ENCODE data around the gene CD200R1L. TPM values are rescaled to one million over a fixed set of nuclear protein-coding genes. Genes with fewer than 3 reads are reported as not detected.
A peak's percentile ranks its signal among the peaks of the same experiment; 100 is the strongest.

The CD200R1L gene
- total and polyA plus RNA-seq, 11 donors: not detected

- DNase-seq (no peak), ATAC-seq (no peak)
- no peaks in the 10 kb centered on the region for H3K9me3 ChIP-seq
- H3K27ac ChIP-seq: no peak overlapping the region
- no peak overlapping the region for H3K4me3 ChIP-seq
- intact Hi-C loops (cut with DNase I): loop anchor here in 7 of 10 donors (2.0 to 10.0 kb wide), 4 partner anchors 81 to 231 kb away; partner anchors contain the start of gene CD200R1 (in 2 of the 7)
- H3K4me1 ChIP-seq: peaks cover 0 to 49% (median 5%) of the 10 kb centered on the region in 12 donors
- no peak for TF ChIP-seq POLR2A (IDR thresholded peaks at IDR 0.05)
- no peak for TF ChIP-seq CTCF (IDR thresholded peaks at IDR 0.05)
- H3K27me3 ChIP-seq: no peaks in the 10 kb centered on the region
- H3K36me3 ChIP-seq: no peaks in the 10 kb centered on the region
Measured at GRCh38 chr3:112815981-112816380, 30.7 kb downstream of the CD200R1L start.

GRCh38 chr3:112814266-112814665 is 32.4 kb downstream of the CD200R1L start:
- Histone ChIP-seq H3K27ac (peak overlapping the region in 2 of 12 donors; percentile 62 to 81), H3K4me1 (peaks cover 0 to 49% (median 5%) of the 10 kb centered on the region in 12 donors)

GRCh38 chr3:112813723-112814171 is 32.9 kb downstream of the CD200R1L start:
- no peaks in the 10 kb centered on the region for H3K9me3 ChIP-seq
- intact Hi-C loops (cut with DNase I): loop anchor here (1.0 to 10.0 kb wide), 9 partner anchors 76 to 231 kb away; partner anchors contain the start of genes CCDC80 (in 4 of the 10) and CD200R1 (in 2 of the 10)
- WGBS, 4 donors: 22 to 32% (median 27%) methylated on average over 2 of the region's 2 CpGs
- ATAC-seq: peak in 3 of 4 donors; percentile 5 to 62 (median 40)
- no peak for TF ChIP-seq POLR2A (IDR thresholded peaks at IDR 0.05)
- no peak for TF ChIP-seq CTCF (IDR thresholded peaks at IDR 0.05)
- peaks cover 0 to 47% (median 5%) of the 10 kb centered on the region in 12 donors for H3K4me1 ChIP-seq
- DNase-seq: peak in 2 of 5 donors; percentile 20 to 43
- no peaks in the 10 kb centered on the region for H3K36me3 ChIP-seq
- H3K27ac ChIP-seq: peak overlapping the region in 6 of 12 donors; percentile 22 to 81 (median 44)
- no peak overlapping the region for H3K4me3 ChIP-seq
- peaks cover 0 to 5% (median 0%) of the 10 kb centered on the region in 9 donors for H3K27me3 ChIP-seq

More at GRCh38 chr3:112814266-112814665, 32.4 kb downstream of the CD200R1L start:
- Histone ChIP-seq H3K36me3 (no peaks in the 10 kb centered on the region), H3K4me3 (no peak overlapping the region), H3K9me3 (no peaks in the 10 kb centered on the region), H3K27me3 (peaks cover 0 to 5% (median 0%) of the 10 kb centered on the region in 9 donors)
- intact Hi-C loops (cut with DNase I): loop anchor here (1.0 to 10.0 kb wide), 9 partner anchors 77 to 232 kb away; partner anchors contain the start of genes CCDC80 (in 4 of the 10) and CD200R1 (in 2 of the 10)
- TF ChIP-seq POLR2A (IDR thresholded peaks at IDR 0.05): no peak
- peak in 10 of 12 donors; percentile 13 to 60 (median 40) for TF ChIP-seq CTCF (IDR thresholded peaks at IDR 0.05)
- ATAC-seq (peak in 3 of 4 donors; percentile 40 to 55 (median 47)), DNase-seq (no peak)
- WGBS, 4 donors: 42 to 48% (median 44%) methylated on average over 2 of the region's 2 CpGs

- DNase-seq (no peak), ATAC-seq (no peak)
- intact Hi-C loops (cut with DNase I): loop anchor here (5.0 to 10.0 kb wide), 7 partner anchors 76 to 231 kb away; partner anchors contain the start of genes CCDC80 (in 4 of the 10) and CD200R1 (in 2 of the 10)
- H3K9me3 ChIP-seq: no peaks in the 10 kb centered on the region
- H3K27ac ChIP-seq: peak overlapping the region in 7 of 12 donors; percentile 39 to 81 (median 63)
- H3K4me3 ChIP-seq: no peak overlapping the region
- peaks cover 0 to 5% (median 0%) of the 10 kb centered on the region in 9 donors for H3K27me3 ChIP-seq
- WGBS, 4 donors: 72 to 83% (median 78%) methylated on average over 2 of the region's 2 CpGs
- peaks cover 0 to 40% (median 5%) of the 10 kb centered on the region in 12 donors for H3K4me1 ChIP-seq
- TF ChIP-seq POLR2A (IDR thresholded peaks at IDR 0.05) (no peak), CTCF (IDR thresholded peaks at IDR 0.05) (no peak)
- H3K36me3 ChIP-seq: no peaks in the 10 kb centered on the region
Measured at GRCh38 chr3:112813016-112813415, 33.6 kb downstream of the CD200R1L start.

Measured in heart left ventricle (tissue), 16 donors.